H1 (cell line): Measurements from ENCODE around the gene SIAH3. TPM values are rescaled to one million over a fixed set of nuclear protein-coding genes. Genes with fewer than 3 reads are reported as not detected.

Experiments
- CTCF ChIA-PET: fragments of 300-600 bp; sonication (Branson Sonifier 250); formaldehyde crosslinking; loops from one replicate; lab custom pipeline; 2021; ENCODE audit not compliant: partially characterized antibody; lab: Charles Lee
- POLR2A ChIA-PET: fragments of 300-600 bp; sonication (Branson Sonifier 250); formaldehyde crosslinking; loops from one replicate; lab custom pipeline; 2021; ENCODE audit warnings: inconsistent platforms; ENCODE audit not compliant: partially characterized antibody; lab: Charles Lee
- DNase-seq, 2 experiments: peaks; one replicate each; pipeline versions ENCODE4 v3.0.0 to v3.0.0-alpha.2; 2010 to 2022; ENCODE audit warnings: low spot score in 2 of 2, low read depth in 1 of 2, mixed read lengths in 1 of 2
- FAIRE-seq: peaks from 2 replicates; lab custom pipeline; 2011; peaks lifted over from hg19 to GRCh38; lab: Jason Lieb, UNC
- H2AFZ ChIP-seq: 2 replicates; pipeline ENCODE4 v1.8.1; 2012; ENCODE audit warnings: low read length, inconsistent platforms
- H2AK5ac ChIP-seq: 2 replicates; pipeline ENCODE4 v1.6.1; 2013; ENCODE audit warnings: low read depth, low read length
- H2BK120ac ChIP-seq: replicated peaks from 2 replicates; pipeline ENCODE3; 2013; ENCODE audit warnings: low read depth, low read length, inconsistent platforms
- H2BK12ac ChIP-seq: 2 replicates; pipeline ENCODE4 v1.6.1; 2013; ENCODE audit warnings: low read depth, low read length
- H2BK15ac ChIP-seq: 2 replicates; pipeline ENCODE4 v1.6.1; 2013; ENCODE audit warnings: low read length
- H2BK20ac ChIP-seq: 2 replicates; pipeline ENCODE4 v1.6.1; 2013; ENCODE audit warnings: low read length
- H2BK5ac ChIP-seq: 2 replicates; pipeline ENCODE4 v1.6.1; 2013; ENCODE audit warnings: low read depth, low read length
- H3K14ac ChIP-seq: 2 replicates; pipeline ENCODE4 v1.6.1; 2013; ENCODE audit warnings: inconsistent platforms; ENCODE audit not compliant: insufficient read length
- H3K18ac ChIP-seq: 2 replicates; pipeline ENCODE4 v1.6.1; 2013; ENCODE audit warnings: low read length; ENCODE audit errors: extremely low read depth
- H3K23ac ChIP-seq: 2 replicates; pipeline ENCODE4 v1.6.1; 2013; ENCODE audit warnings: inconsistent platforms; ENCODE audit not compliant: insufficient read length
- H3K23me2 ChIP-seq: 2 replicates; pipeline ENCODE4 v1.6.1; 2013; ENCODE audit warnings: low read depth, low read length
- H3K27ac ChIP-seq: 2 replicates; pipeline ENCODE4 v1.6.1; 2011; ENCODE audit warnings: low read depth, low read length, inconsistent platforms
- H3K27me3 ChIP-seq, 4 experiments: replicated peaks in 1 of 4; 1 replicate in 1 of 4; 2 replicates in 3 of 4; pipeline versions ENCODE4 v1.6.1 to v1.8.1; 2011 to 2013; ENCODE audit warnings: low read length in 3 of 4, mild to moderate bottlenecking in 3 of 4, inconsistent platforms in 2 of 4, mixed read lengths in 2 of 4, moderate library complexity in 1 of 4; ENCODE audit not compliant: control insufficient read depth in 3 of 4, insufficient read depth in 3 of 4; ENCODE audit errors: extremely low read depth in 1 of 4
- H3K36me3 ChIP-seq, 4 experiments: 2 replicates each; pipeline versions ENCODE4 v1.6.1 to v1.8.1; 2011 to 2013; ENCODE audit warnings: mild to moderate bottlenecking in 4 of 4, low read length in 3 of 4, moderate library complexity in 2 of 4, control low read depth in 1 of 4, inconsistent platforms in 1 of 4; ENCODE audit not compliant: insufficient read depth in 4 of 4, control insufficient read depth in 2 of 4
- H3K4ac ChIP-seq: replicated peaks from 2 replicates; pipeline ENCODE3; 2013; ENCODE audit warnings: low read length, low read depth, mixed read lengths, inconsistent platforms; ENCODE audit not compliant: insufficient read length
- H3K4me1 ChIP-seq, 4 experiments: replicated peaks in 1 of 4; 1 replicate in 1 of 4; 2 replicates in 3 of 4; pipeline versions ENCODE4 v1.6.1 to v1.8.1; 2011 to 2013; ENCODE audit warnings: low read length in 3 of 4, inconsistent platforms in 2 of 4, mixed read lengths in 1 of 4; ENCODE audit not compliant: insufficient read depth in 4 of 4, control insufficient read depth in 3 of 4
- H3K4me2 ChIP-seq, 2 experiments: 2 replicates each; pipeline versions ENCODE4 v1.6.1 to v1.8.1; 2011 to 2013; ENCODE audit warnings: low read depth in 2 of 2, low read length in 2 of 2, control low read depth in 1 of 2, inconsistent platforms in 1 of 2, mild to moderate bottlenecking in 1 of 2; ENCODE audit not compliant: insufficient read depth in 1 of 2
- H3K4me3 ChIP-seq, 4 experiments: fragments of 200-600, 300-600 bp in 1 of 4; sonication (generic), shearing (Covaris generic), sonication (Bioruptor Twin) in 1 of 4; 2 replicates each; pipeline versions ENCODE4 v1.5.1 to v1.8.1; 2011 to 2016; ENCODE audit warnings: low read length in 4 of 4, low read depth in 3 of 4, control low read depth in 2 of 4, inconsistent platforms in 2 of 4, mild to moderate bottlenecking in 2 of 4, mixed read lengths in 1 of 4, moderate library complexity in 1 of 4; ENCODE audit not compliant: insufficient read depth in 2 of 4; ENCODE audit errors: extremely low read depth in 1 of 4
- H3K56ac ChIP-seq: replicated peaks from 2 replicates; pipeline ENCODE3; 2013; ENCODE audit warnings: low read depth, mild to moderate bottlenecking, mixed read lengths, low read length, inconsistent platforms; ENCODE audit not compliant: insufficient read length
- H3K79me1 ChIP-seq: 2 replicates; pipeline ENCODE4 v1.6.1; 2013; ENCODE audit warnings: low read depth, low read length, control low read depth
- H3K79me2 ChIP-seq, 2 experiments: 2 replicates each; pipeline versions ENCODE4 v1.6.1 to v1.8.1; 2012 to 2013; ENCODE audit warnings: low read length in 2 of 2, mild to moderate bottlenecking in 2 of 2, inconsistent platforms in 1 of 2; ENCODE audit not compliant: insufficient read depth in 2 of 2, control insufficient read depth in 1 of 2
- H3K9ac ChIP-seq, 4 experiments: replicated peaks in 1 of 4; 1 replicate in 1 of 4; 2 replicates in 3 of 4; pipeline versions ENCODE4 v1.6.1 to v1.8.1; 2011 to 2013; ENCODE audit warnings: low read depth in 3 of 4, low read length in 3 of 4, control low read depth in 2 of 4, mild to moderate bottlenecking in 2 of 4, moderate library complexity in 2 of 4, inconsistent platforms in 1 of 4; ENCODE audit errors: extremely low read depth in 1 of 4
- H3K9me3 ChIP-seq, 2 experiments: 2 replicates each; pipeline versions ENCODE4 v1.6.1 to v1.8.1; 2012 to 2013; ENCODE audit warnings: mild to moderate bottlenecking in 2 of 2, moderate library complexity in 2 of 2, control low read depth in 1 of 2, inconsistent platforms in 1 of 2, low read depth in 1 of 2, low read length in 1 of 2, mixed read lengths in 1 of 2; ENCODE audit not compliant: insufficient read depth in 2 of 2
- H4K20me1 ChIP-seq, 2 experiments: replicated peaks in 1 of 2; 2 replicates each; pipeline versions ENCODE3 to v1.8.1; 2011 to 2013; ENCODE audit warnings: inconsistent platforms in 2 of 2, low read length in 2 of 2, mild to moderate bottlenecking in 1 of 2; ENCODE audit not compliant: insufficient read depth in 2 of 2, control insufficient read depth in 1 of 2
- H4K5ac ChIP-seq: 2 replicates; pipeline ENCODE4 v1.6.1; 2013; ENCODE audit warnings: low read length, low read depth, mixed read lengths, inconsistent platforms; ENCODE audit not compliant: insufficient read length
- H4K8ac ChIP-seq: 2 replicates; pipeline ENCODE4 v1.8.0; 2013; ENCODE audit warnings: mild to moderate bottlenecking, moderate library complexity, low read length, inconsistent platforms; ENCODE audit not compliant: insufficient read depth; ENCODE audit errors: extremely low read depth
- H4K91ac ChIP-seq: replicated peaks from 2 replicates; pipeline ENCODE3; 2013; ENCODE audit warnings: low read length, mixed read lengths, inconsistent platforms; ENCODE audit not compliant: insufficient read length
- CHD1 ChIP-seq: IDR thresholded peaks from 2 replicates; pipeline ENCODE4 v1.6.1; 2012; ENCODE audit warnings: low read depth, low read length, improper control_type of control experiment
- CTBP2 ChIP-seq: IDR thresholded peaks from 2 replicates; pipeline ENCODE4 v1.7.0; 2011; ENCODE audit warnings: borderline replicate concordance, mild to moderate bottlenecking, moderate library complexity, mixed read lengths, low read length; ENCODE audit not compliant: insufficient read depth, insufficient read length
- RNF2 ChIP-seq: fragments of 200-900, 300-1000 bp; sonication (generic); IDR thresholded peaks from 2 replicates; pipeline ENCODE4 v1.7.1; 2016; ENCODE audit warnings: borderline replicate concordance, low read depth, mild to moderate bottlenecking, antibody characterized with exemption, low read length; ENCODE audit not compliant: poor library complexity, severe bottlenecking; ENCODE audit errors: missing control alignments
- SIRT6 ChIP-seq: IDR thresholded peaks from one replicate; pipeline ENCODE4 v1.7.1; 2012; ENCODE audit warnings: low read length, inconsistent platforms
- YY1 ChIP-seq: IDR thresholded peaks from 2 replicates; pipeline ENCODE4 v1.6.1; 2011; ENCODE audit warnings: low read depth, mild to moderate bottlenecking, low read length
- WGBS, 2 experiments: shearing (Covaris generic) in 1 of 2; methylation state at CpG; one replicate each; pipeline versions ENCODE4 v1.1.6 to v1.1.7; 2013 to 2015; ENCODE audit warnings: low lambda C conversion rate in 2 of 2, mixed read lengths in 2 of 2, inconsistent platforms in 1 of 2, low coverage in 1 of 2, missing lambda C conversion rate in 1 of 2; ENCODE audit not compliant: insufficient replicate concordance in 2 of 2, insufficient coverage in 1 of 2, insufficient read length in 1 of 2; ENCODE audit errors: extremely low coverage in 1 of 2, missing lambda C conversion rate in 1 of 2; 5-methylcytosine and 5-hydroxymethylcytosine counted together
- polyA plus RNA-seq, 7 experiments: library from polyadenylated mRNA; depleted of rRNA in 3 of 7; stranded (reverse) in 5 of 7; unstranded in 2 of 7; fragments of >200 nt in 5 of 7; fragments of 200-250 nt in 2 of 7; gene quantifications; 1 replicate in 5 of 7; 2 replicates in 1 of 7; 4 replicates in 1 of 7; pipeline versions ENCODE4 v1.2.1 to v1.2.3, GENCODE V29; 2011 to 2013; ENCODE audit warnings: missing spikeins in 2 of 7, mixed read lengths in 2 of 7
- total RNA-seq: library from RNA; stranded (reverse); fragmentation: NEBNext Ultra II Directional; extraction: Animal tissue kit (Norgen Biotek cat#: 25700); gene quantifications from 2 replicates; pipeline ENCODE4 v1.2.1, GENCODE V29; 2021
- TF ChIP-seq, protein P1 (sequence below), 3 experiments: IDR thresholded peaks; 1 replicate in 2 of 3; 2 replicates in 1 of 3; pipeline versions ENCODE4 v1.5.1 to v1.6.1; 2011; ENCODE audit warnings: low read length in 3 of 3, mild to moderate bottlenecking in 3 of 3, inconsistent platforms in 2 of 3, low read depth in 1 of 3, moderate library complexity in 1 of 3; ENCODE audit not compliant: insufficient read depth in 1 of 3; ENCODE audit errors: control extremely low read depth in 1 of 3
- TF ChIP-seq, protein P2 (sequence below): IDR thresholded peaks from 2 replicates; pipeline ENCODE4 v1.6.1; 2012; ENCODE audit warnings: low read length, inconsistent platforms

The SIAH3 gene
- total and polyA plus RNA-seq, 2 of the 8 experiments (the other 6 are each of a cell fraction or from before 2014, with no cell fraction given): 0.15 to 0.17 TPM

- Histone ChIP-seq H2BK120ac (no peak overlapping the region), H4K20me1 (no peaks in the 10 kb centered on the region), H3K23ac (no peak overlapping the region), H2AFZ (no peak overlapping the region), H3K56ac (no peak overlapping the region), H2BK20ac (no peak overlapping the region), H2BK5ac (no peak overlapping the region), H2BK15ac (0 out of 2 replicates have a peak overlapping the region, but pooled peaks have one; percentile 67), H3K27ac (no peak overlapping the region), H4K8ac (no peak overlapping the region), H3K9me3 (no peaks in the 10 kb centered on the region), H3K79me2 (no peaks in the 10 kb centered on the region), H3K4me3 (no peak overlapping the region), H3K9ac (no peak overlapping the region), H3K36me3 (no peaks in the 10 kb centered on the region), H3K79me1 (no peaks in the 10 kb centered on the region), H3K4ac (no peak overlapping the region), H3K4me1 (peaks cover 5 to 15% (median 10%) of the 10 kb centered on the region in 4 experiments), H2AK5ac (no peak overlapping the region), H3K27me3 (peaks cover 3 to 27% (median 16%) of the 10 kb centered on the region in 4 experiments), H3K4me2 (no peak overlapping the region), H3K14ac (no peak overlapping the region), H4K91ac (no peak overlapping the region), H4K5ac (no peak overlapping the region), H3K23me2 (peaks cover 11% of the 10 kb centered on the region), H2BK12ac (no peak overlapping the region), H3K18ac (no peak overlapping the region)
- 78% methylated on average over 13 of the region's 13 CpGs; no CpG with 5 or more reads in 1 of the 2 experiments for WGBS, 2 experiments
- FAIRE-seq (no peak), DNase-seq (no peak)
- ChIA-PET CTCF (interaction anchor here (0.9 to 1.9 kb wide), 5 partner anchors 8 to 106 kb away, joined by 3 to 6 read pairs (median 4); no protein-coding TSS in a partner anchor), POLR2A (interaction anchor here (0.6 to 1.5 kb wide), 2 partner anchors 8 to 67 kb away, joined by 3 to 4 read pairs; no protein-coding TSS in a partner anchor)
- no peak for TF ChIP-seq CTBP2
- no peak for TF ChIP-seq SIRT6
- no peak for TF ChIP-seq YY1
- no peak for TF ChIP-seq RNF2
- TF ChIP-seq CHD1: no peak
- TF ChIP-seq, protein P1, sequence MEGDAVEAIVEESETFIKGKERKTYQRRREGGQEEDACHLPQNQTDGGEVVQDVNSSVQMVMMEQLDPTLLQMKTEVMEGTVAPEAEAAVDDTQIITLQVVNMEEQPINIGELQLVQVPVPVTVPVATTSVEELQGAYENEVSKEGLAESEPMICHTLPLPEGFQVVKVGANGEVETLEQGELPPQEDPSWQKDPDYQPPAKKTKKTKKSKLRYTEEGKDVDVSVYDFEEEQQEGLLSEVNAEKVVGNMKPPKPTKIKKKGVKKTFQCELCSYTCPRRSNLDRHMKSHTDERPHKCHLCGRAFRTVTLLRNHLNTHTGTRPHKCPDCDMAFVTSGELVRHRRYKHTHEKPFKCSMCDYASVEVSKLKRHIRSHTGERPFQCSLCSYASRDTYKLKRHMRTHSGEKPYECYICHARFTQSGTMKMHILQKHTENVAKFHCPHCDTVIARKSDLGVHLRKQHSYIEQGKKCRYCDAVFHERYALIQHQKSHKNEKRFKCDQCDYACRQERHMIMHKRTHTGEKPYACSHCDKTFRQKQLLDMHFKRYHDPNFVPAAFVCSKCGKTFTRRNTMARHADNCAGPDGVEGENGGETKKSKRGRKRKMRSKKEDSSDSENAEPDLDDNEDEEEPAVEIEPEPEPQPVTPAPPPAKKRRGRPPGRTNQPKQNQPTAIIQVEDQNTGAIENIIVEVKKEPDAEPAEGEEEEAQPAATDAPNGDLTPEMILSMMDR (IDR thresholded peaks at IDR 0.05; ENCODE audit: control extremely low read depth in 1 of 3, insufficient read depth in 1 of 3, low read depth in 1 of 3, low read length in 3 of 3): no peak
- TF ChIP-seq, protein P2, sequence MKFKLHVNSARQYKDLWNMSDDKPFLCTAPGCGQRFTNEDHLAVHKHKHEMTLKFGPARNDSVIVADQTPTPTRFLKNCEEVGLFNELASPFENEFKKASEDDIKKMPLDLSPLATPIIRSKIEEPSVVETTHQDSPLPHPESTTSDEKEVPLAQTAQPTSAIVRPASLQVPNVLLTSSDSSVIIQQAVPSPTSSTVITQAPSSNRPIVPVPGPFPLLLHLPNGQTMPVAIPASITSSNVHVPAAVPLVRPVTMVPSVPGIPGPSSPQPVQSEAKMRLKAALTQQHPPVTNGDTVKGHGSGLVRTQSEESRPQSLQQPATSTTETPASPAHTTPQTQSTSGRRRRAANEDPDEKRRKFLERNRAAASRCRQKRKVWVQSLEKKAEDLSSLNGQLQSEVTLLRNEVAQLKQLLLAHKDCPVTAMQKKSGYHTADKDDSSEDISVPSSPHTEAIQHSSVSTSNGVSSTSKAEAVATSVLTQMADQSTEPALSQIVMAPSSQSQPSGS: no peak
Measured at GRCh38 chr13:45847554-45848224, 3.9 kb downstream of the SIAH3 start.
